Amniotic stem cell (primary cell): ENCODE results near the gene IL1F10.

Experiments
- DNase-seq: peaks from one replicate; lab custom pipeline; 2025; lab: John Stamatoyannopoulos, UW

IL1F10 gene

GRCh38 chr2:113112441-113112840 lies 44.7 kb downstream of the IL1F10 start:
- DNase-seq: no peak

GRCh38 chr2:113112871-113113270 lies 45.1 kb downstream of the IL1F10 start:
- no peak for DNase-seq

GRCh38 chr2:113113807-113114206 lies 46.0 kb downstream of the IL1F10 start:
- DNase-seq: no peak

GRCh38 chr2:113114224-113114945 lies 46.6 kb downstream of the IL1F10 start:
- DNase-seq: no peak

GRCh38 chr2:113114996-113115395 lies 47.2 kb downstream of the IL1F10 start:
- no peak for DNase-seq

- no peak for DNase-seq
Observed at GRCh38 chr2:113116100-113116958, 48.6 kb downstream of the IL1F10 start.

- DNase-seq: peak; percentile 68
Observed at GRCh38 chr2:113117541-113118262, 49.9 kb downstream of the IL1F10 start.

GRCh38 chr2:113118263-113118657 lies 50.5 kb downstream of the IL1F10 start:
- DNase-seq: no peak

GRCh38 chr2:113119111-113119510 lies 51.3 kb downstream of the IL1F10 start:
- DNase-seq: no peak

- DNase-seq: no peak
Observed at GRCh38 chr2:113120861-113121260, 53.1 kb downstream of the IL1F10 start.

- no peak for DNase-seq
Observed at GRCh38 chr2:113122364-113122763, 54.6 kb downstream of the IL1F10 start.

GRCh38 chr2:113123726-113124125 lies 56.0 kb downstream of the IL1F10 start:
- no peak for DNase-seq

GRCh38 chr2:113124181-113124961 lies 56.6 kb downstream of the IL1F10 start:
- DNase-seq: no peak
